OCI-LY1 (cell line): ENCODE data around the gene ADGRD2.

ENCODE experiments used
- EZH2 ChIP-seq: fragments of 200-600 bp; sonication (generic), shearing (Covaris generic); IDR thresholded peaks from 2 replicates; pipeline ENCODE4 v1.8.0; 2017; ENCODE audit warnings: borderline replicate concordance, mixed run types, mild to moderate bottlenecking, antibody characterized with exemption, low read length, moderate library complexity, mixed read lengths
- TF ChIP-seq, protein P1 (sequence below): fragments of 200-600 bp; sonication (generic), shearing (Covaris generic); IDR thresholded peaks from 2 replicates; pipeline ENCODE4 v1.5.1; 2017; ENCODE audit warnings: mild to moderate bottlenecking, antibody characterized with exemption, low read length, moderate library complexity, mixed read lengths

DNA sequence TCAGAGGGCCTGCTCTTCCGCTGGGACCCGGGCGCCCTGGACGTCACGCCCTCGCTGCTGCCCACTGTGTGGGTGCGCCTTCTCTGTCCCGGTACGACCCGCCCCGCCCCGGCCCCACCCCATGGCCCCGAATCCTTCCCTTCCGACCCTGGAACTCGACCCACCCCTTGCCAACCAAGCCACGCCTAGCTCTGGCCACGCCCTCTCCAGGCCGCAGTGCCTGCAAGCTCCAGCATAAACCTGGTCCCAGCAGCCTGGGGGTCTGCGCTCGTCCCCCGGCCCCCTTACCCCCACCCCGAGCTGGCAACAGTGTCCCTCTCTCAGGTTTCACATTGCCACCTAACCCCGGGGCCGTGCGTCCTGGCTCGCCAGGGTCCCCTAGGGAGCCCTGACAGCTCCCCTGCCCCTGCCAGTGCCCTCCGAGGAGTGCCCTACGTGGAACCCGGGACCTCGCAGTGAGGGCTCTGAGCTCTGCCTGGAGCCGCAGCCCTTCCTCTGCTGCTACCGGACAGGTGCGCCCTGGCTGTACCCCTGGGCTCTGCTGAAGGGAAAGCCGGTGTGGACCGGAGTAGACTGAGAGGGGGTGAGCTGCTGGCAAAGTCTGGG, 3.4 kb downstream of the ADGRD2 start:
- TF ChIP-seq, protein P1, sequence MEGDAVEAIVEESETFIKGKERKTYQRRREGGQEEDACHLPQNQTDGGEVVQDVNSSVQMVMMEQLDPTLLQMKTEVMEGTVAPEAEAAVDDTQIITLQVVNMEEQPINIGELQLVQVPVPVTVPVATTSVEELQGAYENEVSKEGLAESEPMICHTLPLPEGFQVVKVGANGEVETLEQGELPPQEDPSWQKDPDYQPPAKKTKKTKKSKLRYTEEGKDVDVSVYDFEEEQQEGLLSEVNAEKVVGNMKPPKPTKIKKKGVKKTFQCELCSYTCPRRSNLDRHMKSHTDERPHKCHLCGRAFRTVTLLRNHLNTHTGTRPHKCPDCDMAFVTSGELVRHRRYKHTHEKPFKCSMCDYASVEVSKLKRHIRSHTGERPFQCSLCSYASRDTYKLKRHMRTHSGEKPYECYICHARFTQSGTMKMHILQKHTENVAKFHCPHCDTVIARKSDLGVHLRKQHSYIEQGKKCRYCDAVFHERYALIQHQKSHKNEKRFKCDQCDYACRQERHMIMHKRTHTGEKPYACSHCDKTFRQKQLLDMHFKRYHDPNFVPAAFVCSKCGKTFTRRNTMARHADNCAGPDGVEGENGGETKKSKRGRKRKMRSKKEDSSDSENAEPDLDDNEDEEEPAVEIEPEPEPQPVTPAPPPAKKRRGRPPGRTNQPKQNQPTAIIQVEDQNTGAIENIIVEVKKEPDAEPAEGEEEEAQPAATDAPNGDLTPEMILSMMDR: no peak
- no peak for TF ChIP-seq EZH2
